Frontal cortex (tissue), 4 donors: ENCODE measurements around the gene APPBP2. TPM values are rescaled to one million over a fixed set of nuclear protein-coding genes. Genes with fewer than 3 reads are reported as not detected.
A peak's percentile ranks its signal among the peaks of the same experiment; 100 is the strongest.

Experiments
- DNase-seq, 2 donors: peaks; one replicate each; pipeline ENCODE4 v3.0.0; 2012; ENCODE audit warnings: low spot score in 2 of 2
- FAIRE-seq: peaks from 2 replicates; lab custom pipeline; 2012; peaks lifted over from hg19 to GRCh38; lab: Jason Lieb, UNC
- small RNA-seq: library from RNA; depleted of rRNA; stranded (forward); fragments of <200 nt; gene quantifications from one replicate; pipeline ENCODE3, GENCODE V24; 2014
- total RNA-seq: library from RNA; depleted of rRNA; stranded (reverse); fragments of >200 nt; gene quantifications from one replicate; pipeline ENCODE4 v1.2.3, GENCODE V29; 2014
- donor health status: control.
- donor health status: control.
- donor health status: control.

Gene APPBP2
- total RNA-seq, 1 donor from 2014 or later: 72.2 TPM

DNA sequence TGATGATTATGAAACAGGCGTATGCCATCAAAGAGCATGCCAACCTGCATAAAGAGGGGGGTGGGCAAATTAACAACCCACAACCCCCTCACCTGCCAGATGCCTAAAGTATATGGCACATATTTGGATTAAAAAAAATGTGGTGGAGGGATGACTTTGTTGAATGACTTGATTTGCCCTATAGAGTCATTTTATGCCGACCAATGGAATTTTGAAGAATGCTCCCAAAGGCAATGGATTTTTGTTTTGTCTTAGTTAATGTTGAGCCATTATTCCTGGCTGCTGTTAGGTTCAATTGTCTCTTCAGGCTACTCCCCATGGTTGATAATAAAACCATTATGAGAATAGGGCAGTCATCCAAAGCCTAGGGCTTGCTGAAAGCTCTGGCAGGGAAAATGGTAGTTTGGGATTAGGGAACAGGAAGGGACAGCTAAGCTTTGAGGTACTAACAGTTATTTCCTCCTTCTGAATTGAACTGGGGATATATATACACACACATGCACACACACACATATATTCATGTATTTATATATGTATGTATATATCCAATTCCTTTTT, 109.6 kb downstream of the APPBP2 start:
- DNase-seq (peak; percentile 43 to 63), FAIRE-seq (peak; percentile 77)

DNA sequence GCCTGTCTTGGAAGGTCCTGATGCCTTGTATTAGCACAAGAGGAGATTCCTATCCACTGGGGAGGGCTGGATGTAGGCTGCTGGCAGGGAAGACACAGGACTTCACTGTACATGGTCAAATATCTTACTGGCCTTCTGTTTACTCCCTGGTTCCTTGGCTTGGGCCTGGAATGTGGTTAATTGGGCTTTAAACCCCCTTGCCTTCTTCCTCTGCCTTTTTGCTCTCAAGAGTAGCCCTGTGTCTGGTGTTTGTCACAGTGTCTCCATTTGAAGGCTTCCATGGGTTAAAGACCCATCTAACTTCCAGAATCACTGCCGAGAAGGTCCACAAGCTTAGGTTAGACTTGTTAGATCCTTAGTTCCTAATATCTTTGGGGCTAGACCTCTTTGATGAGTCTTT, 110.9 kb downstream of the APPBP2 start:
- DNase-seq (no peak), FAIRE-seq (no peak)

DNA sequence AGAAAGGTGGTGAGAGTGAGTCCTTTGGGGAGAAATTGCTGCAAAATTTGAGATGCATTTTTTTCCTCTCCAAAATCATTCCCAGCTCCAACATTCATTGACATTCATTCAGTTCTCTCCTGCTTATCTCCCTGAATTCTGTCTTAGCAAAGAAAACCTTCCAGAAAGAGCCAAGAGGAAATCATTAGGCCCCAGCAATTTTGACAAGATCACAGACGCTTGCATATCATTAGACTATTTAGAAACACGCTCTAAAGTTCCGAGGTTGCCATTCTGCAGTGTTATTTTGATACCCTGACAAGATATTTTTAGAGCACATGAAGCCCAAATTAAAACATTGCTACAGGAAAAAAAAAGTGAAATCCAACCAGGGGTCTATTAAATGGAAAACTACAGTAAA, 113.3 kb downstream of the APPBP2 start:
- FAIRE-seq (no peak), DNase-seq (no peak)

DNA sequence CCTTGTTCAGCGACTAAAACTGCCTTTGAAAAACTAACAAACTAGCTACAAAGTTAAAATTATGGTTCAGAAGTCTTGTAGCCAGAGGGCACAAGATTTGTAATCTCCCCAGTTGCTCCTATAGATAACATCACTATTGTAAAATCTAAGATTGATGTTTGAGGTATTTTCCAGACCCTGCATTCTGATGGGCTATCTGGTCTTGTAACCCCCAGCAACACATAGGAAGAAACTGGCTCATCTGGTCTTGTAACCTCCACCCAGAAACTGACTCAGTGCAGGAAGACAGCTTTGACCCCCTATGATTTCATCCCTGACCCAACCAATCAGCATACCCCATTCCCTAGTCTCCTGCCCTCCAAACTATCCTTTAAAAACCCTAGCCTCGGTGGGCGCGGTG, 116.0 kb downstream of the APPBP2 start:
- FAIRE-seq (no peak), DNase-seq (no peak)

DNA sequence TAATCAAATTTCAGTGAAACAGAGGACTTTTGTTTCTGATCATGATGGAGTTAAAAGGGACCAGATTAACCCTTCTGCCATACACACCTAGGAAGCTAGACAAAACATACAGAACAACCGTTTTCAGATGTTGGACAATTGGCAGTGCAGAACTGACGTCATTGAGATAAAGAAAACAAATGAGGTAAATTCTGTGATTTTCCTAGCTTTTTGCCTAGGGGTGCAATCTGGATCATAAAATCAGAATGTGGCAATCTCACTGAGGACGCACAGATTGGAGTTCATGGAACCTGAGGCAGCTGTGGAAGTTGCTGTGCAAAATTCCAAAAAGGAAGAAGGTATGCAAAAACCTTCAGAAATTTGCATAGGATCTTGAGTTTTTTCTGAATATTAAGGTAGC, 119.2 kb downstream of the APPBP2 start:
- no peak for FAIRE-seq

DNA sequence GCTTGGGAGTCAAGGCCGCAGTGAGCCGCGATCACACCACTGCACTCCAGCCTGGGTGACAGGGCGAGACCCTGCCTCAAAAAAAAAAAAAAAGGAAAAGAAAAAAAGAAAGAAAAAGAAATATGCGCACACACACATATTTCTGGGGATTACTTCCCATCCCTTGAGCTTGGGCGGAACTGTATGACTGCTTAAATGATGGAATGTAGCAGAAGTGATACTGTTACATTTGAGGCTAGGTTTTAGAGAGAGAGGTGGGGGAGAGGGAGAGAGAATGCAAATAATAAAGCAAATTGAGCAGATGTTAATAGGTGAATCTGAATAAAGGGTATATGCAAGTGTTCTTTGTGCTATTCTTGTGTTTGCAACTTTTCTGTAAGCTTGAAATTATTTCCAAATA, 122.1 kb downstream of the APPBP2 start:
- FAIRE-seq (no peak), DNase-seq (no peak)

More for the DNA sequence above, 119.2 kb downstream of the APPBP2 start:
- no peak for DNase-seq

DNA sequence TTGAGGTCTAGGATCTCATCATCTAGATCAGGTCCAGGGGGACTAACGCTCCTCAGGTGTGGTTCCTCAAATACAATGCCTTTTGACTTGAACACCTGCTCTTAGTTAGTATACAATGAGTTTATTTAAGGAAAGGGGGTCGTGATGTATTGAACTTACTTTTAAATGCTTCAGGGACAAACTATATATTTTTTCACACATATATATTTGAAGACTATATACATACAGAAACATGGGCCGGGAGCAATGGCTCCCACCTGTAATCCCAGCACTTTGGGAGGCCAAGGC, 122.6 kb downstream of the APPBP2 start:
- DNase-seq: no peak
- FAIRE-seq: no peak

DNA sequence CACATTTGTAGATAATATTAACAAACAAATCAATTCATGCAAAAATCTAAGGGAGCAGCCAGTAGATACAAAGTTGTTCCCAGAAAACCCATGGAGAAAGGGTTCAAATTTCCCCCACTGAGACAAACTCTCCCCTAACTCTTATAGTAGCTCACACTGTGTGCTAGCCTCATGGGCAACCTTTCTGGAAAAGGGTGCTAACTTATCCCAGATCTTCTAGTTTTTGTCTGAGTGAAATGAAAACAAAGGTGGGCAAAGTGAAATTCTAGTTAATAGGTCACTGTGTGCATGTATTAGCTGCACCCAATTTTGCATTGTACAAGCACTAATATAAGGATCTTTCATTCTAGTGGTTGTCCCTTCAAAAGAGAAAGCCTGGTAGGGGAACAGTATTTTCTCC, 124.2 kb downstream of the APPBP2 start:
- FAIRE-seq: no peak
- DNase-seq: no peak

DNA sequence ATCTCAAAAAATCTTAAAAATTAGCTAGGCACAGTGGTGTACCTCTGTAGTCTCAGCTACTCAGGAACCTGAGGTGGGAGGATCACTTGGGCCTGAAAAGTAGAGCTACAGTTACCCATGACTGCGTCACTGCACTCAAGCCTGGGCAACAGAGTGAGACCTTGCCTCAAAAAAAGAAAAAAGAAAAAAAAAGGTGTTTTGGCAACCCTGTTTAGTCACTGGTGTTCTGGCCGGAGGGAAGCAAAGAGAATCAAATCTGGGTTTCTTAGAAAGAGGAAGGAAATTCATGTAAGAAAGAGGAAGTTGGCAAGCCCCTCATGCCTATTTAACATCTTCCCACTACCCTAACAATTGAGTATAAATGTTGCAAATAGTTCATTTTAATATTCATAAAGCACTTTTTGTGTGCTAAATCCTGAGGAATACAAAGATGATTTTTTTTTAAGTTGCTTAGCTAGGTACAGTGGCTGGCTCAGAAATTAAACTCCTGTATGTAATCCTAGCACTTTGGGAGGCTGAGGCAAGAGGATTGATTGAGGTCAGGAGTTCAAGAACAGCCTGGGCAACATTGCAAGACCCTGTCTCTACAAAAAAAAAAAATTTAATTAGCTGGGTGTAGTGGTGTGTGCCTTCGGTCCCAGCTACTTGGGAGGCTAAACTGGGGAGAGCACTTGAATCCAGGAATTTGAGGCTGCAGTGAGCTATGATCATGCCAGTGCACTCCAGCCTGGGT, 127.6 kb downstream of the APPBP2 start:
- DNase-seq (no peak), FAIRE-seq (no peak)

DNA sequence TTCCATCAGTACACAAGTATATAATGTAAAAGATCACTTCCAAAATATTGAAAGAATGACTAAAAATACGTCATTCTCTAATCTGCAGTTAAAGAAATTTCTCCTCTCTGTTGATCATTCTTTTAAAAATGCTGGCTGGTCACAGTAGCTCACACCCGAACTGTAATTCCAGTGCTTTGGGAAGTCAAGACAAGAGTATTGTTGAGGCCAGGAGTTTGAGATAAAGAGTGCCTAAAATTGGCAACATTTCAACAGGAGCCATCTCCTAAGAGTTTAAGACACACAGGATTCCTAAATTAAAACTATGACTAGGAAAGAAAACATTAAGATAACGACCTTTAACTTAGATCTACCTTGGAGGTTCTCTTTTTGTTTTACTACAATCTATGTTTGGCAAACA, 129.6 kb downstream of the APPBP2 start:
- FAIRE-seq: no peak
- DNase-seq: no peak

DNA sequence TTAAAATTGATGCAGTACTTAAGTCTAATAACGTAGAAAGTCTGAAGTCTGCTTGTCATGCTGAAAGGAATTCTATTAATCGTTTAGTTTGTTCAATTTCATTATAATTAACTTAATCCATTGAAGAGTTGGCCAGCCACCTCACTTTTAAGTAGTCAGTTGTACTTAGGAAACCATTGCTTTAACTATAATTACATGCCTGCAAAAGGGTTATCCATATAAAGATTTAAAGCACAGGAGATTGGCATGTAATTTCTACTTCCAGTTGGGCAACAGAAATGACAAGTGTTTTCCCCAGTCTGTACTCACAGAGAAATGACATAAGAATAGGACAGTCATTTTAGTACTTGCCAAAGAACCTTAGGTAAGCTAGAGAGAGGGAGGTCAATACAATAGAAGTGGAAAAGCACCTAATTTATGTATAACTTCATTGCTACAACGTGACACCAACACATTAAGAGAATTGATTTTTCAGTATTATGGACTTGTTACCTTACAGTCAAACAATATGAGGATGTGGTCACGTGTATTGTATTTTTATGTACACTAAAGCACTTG, 130.5 kb downstream of the APPBP2 start:
- DNase-seq (no peak), FAIRE-seq (no peak)

DNA sequence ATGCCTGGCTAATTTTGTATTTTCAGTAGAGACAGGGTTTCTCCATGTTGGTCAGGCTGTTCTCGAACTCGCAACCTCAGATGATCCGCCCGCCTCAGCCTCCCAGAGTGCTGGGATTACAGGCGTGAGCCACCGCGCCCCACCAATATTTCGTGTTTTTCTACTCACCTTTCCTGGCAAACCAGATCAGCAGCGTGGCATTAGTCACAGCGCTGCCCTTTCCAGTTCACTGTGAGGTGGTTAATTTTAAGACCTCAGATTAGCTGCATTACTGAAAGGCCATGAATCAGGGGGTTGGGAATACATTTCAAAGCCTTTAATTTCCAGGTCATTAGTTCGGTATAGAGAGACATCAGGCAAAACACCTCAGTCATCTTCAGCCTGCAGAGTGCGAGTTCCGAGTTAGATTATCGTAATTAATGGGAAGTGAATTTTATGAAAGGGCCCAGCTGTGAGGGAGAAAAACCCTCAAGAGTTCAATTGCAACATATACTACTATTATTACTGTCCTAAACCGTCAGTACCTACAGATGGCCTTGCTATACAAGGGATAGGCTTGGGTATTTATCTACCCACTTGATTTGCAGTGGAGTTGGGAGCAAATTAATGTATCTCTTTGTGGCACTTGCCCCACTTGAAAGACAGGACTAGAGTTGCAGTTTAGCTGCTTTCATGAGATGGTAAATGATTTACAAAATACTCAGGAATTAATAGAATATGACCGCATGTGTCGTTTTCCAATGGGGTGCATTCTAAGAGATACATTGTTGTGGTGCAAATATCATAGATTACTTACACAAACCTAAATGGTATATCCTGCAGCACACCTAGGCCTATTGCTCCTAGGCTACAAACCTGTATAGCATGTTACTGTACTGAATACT, 132.0 kb downstream of the APPBP2 start:
- no peak for FAIRE-seq
- no peak for DNase-seq

Small RNA genes lying within 50 kb of the gene (small RNA-seq; reads per million reads assigned to genes)
- not detected for gene AC011921.2

Other genes with a start within 250 kb of the APPBP2 start
- gene USP32, start 134.1 kb downstream of the APPBP2 start, total RNA-seq: 91.7 TPM
- not detected for gene CHCT1, start 103.8 kb downstream of the APPBP2 start, total RNA-seq
- gene PPM1D, start 74.0 kb upstream of the APPBP2 start, total RNA-seq: 13.0 TPM
- gene BCAS3, start 151.6 kb upstream of the APPBP2 start, total RNA-seq: 40.8 TPM